ENCODE results near the gene AGPAT3. TPM values are rescaled to one million over a fixed set of nuclear protein-coding genes. Genes with fewer than 3 reads are reported as not detected.

Gene AGPAT3
- total and polyA plus RNA-seq, 2 donors (not counting 3 experiments of a cell fraction or from before 2014, with no cell fraction given): 39.9 to 76.7 TPM

GRCh38 chr21:43917515-43918384, 52.7 kb downstream of the AGPAT3 start:
- no peaks in the 10 kb centered on the region for H3K9me1 ChIP-seq (replicated peaks; ENCODE audit: control insufficient read depth, extremely low read depth, insufficient read depth, low read length)
- H4K20me1 ChIP-seq (replicated peaks; ENCODE audit: control insufficient read depth, extremely low read depth, insufficient read depth, low read length): no peaks in the 10 kb centered on the region
- H3K9ac ChIP-seq (replicated peaks; ENCODE audit: extremely low read depth, insufficient read depth, low read length): no peak overlapping the region
- H3K36me3 ChIP-seq (ENCODE audit: control insufficient read depth in 2 of 2, extremely low read depth in 1 of 2, insufficient read depth in 2 of 2, low read length in 2 of 2): no peaks in the 10 kb centered on the region
- no peak for DNase-seq (ENCODE audit: low read depth, low spot score)
- H2AFZ ChIP-seq (ENCODE audit: low read depth, low read length): no peak overlapping the region
- intact Hi-C loops (cut with micrococcal nuclease): no loop called here
- POLR2A ChIA-PET: no interaction called here
- no peak for FAIRE-seq
- CTCF ChIA-PET: interaction anchor here (0.7 to 1.6 kb wide), 5 partner anchors 21 to 107 kb away, joined by 3 to 5 read pairs (median 3); no protein-coding TSS in a partner anchor
- BruUV-seq (replicated peaks): no TSS peak
- no peak overlapping the region for H3K27ac ChIP-seq (ENCODE audit: insufficient read depth, low read depth, low read length)
- H3K9me3 ChIP-seq (replicated peaks; ENCODE audit: control insufficient read depth, insufficient read depth, low read length): no peaks in the 10 kb centered on the region
- TF ChIP-seq POLR2A (IDR thresholded peaks at IDR 0.05; ENCODE audit: low read depth, low read length) (no peak), FOS (IDR thresholded peaks at IDR 0.05; ENCODE audit: borderline replicate concordance, insufficient read depth, low read length) (no peak), EZH2 (IDR thresholded peaks at IDR 0.05; ENCODE audit: borderline replicate concordance, low read depth, low read length, severe bottlenecking) (no peak), MYC (IDR thresholded peaks at IDR 0.05; ENCODE audit: low read depth, low read length) (no peak), GATA2 (IDR thresholded peaks at IDR 0.05; ENCODE audit: insufficient read depth, insufficient read length, low read depth, low read length) (no peak), CTCF (IDR thresholded peaks at IDR 0.05; ENCODE audit: extremely low read depth in 1 of 2, insufficient read depth in 1 of 2, low read depth in 1 of 2, low read length in 2 of 2) (no peak), MAX (IDR thresholded peaks at IDR 0.05; ENCODE audit: insufficient read depth, insufficient read length) (no peak), POLR2AphosphoS5 (IDR thresholded peaks at IDR 0.05; ENCODE audit: insufficient read depth, low read depth, low read length) (no peak), JUN (IDR thresholded peaks at IDR 0.05; ENCODE audit: borderline replicate concordance, insufficient read depth, insufficient read length, low read depth) (no peak)
- dilution Hi-C loops (cut with MboI; ENCODE audit: extremely low pct_ligation_motif_present, low sequenced_read_pairs): no loop called here
- no peak overlapping the region for H3K4me3 ChIP-seq (replicated peaks in 1 of 3; ENCODE audit: insufficient read depth in 1 of 3, low read depth in 1 of 3, low read length in 3 of 3)
- no peak overlapping the region for H3K4me2 ChIP-seq (ENCODE audit: insufficient read depth, low read length)
- no peaks in the 10 kb centered on the region for H3K27me3 ChIP-seq (ENCODE audit: control insufficient read depth in 2 of 2, insufficient read depth in 2 of 2, low read length in 2 of 2)
- H3K79me2 ChIP-seq (ENCODE audit: control insufficient read depth, insufficient read depth, low read length): peaks cover 29% of the 10 kb centered on the region
- H3K4me1 ChIP-seq (ENCODE audit: control insufficient read depth, extremely low read depth, insufficient read depth, low read length): no peaks in the 10 kb centered on the region
